Kidney tubule cell (primary cell): ENCODE measurements around the gene STIMATE.

Source experiments
- DNase-seq: peaks from one replicate; pipeline ENCODE4 v3.0.0-alpha.2; 2018; ENCODE audit warnings: low spot score

STIMATE gene

GRCh38 chr3:52791366-52791765 lies 106.0 kb downstream of the STIMATE start:
- no peak for DNase-seq

GRCh38 chr3:52790741-52791140 lies 106.6 kb downstream of the STIMATE start:
- DNase-seq, result no peak

GRCh38 chr3:52790337-52790736 lies 107.0 kb downstream of the STIMATE start:
- DNase-seq, result no peak

- no peak for DNase-seq
Measured at GRCh38 chr3:52789746-52790040, 107.7 kb downstream of the STIMATE start.

- no peak for DNase-seq
Measured at GRCh38 chr3:52788890-52789745, 108.2 kb downstream of the STIMATE start.

- DNase-seq, result no peak
Measured at GRCh38 chr3:52787672-52788625, 109.4 kb downstream of the STIMATE start.

GRCh38 chr3:52787246-52787645 lies 110.1 kb downstream of the STIMATE start:
- no peak for DNase-seq
